Central memory CD8-positive, alpha-beta T cell (primary cell): ENCODE data around the gene PGRMC2.

Source experiments
- ATAC-seq: fragments of 150-1000 bp; cut with Tn5 transposase; replicated peaks from 2 replicates; pipeline ENCODE4 v1.10.0; 2022; ENCODE audit warnings: mild to moderate bottlenecking, moderate FRiP score, moderate number of reproducible peaks; ENCODE audit not compliant: poor library complexity, severe bottlenecking; ENCODE audit errors: extremely low read depth
- DNase-seq, 2 donors: peaks; one replicate each; pipeline ENCODE4 v3.0.0; 2021; ENCODE audit warnings: low spot score in 2 of 2
- H3K27ac Mint-ChIP-seq: one replicate; pipeline ENCODE4 v1.8.0; 2022; ENCODE audit warnings: low read depth, mild to moderate bottlenecking, moderate library complexity, mixed read lengths
- H3K27me3 Mint-ChIP-seq: one replicate; pipeline ENCODE4 v1.8.0; 2022; ENCODE audit warnings: mixed read lengths
- H3K36me3 Mint-ChIP-seq: one replicate; pipeline ENCODE4 v1.8.0; 2022; ENCODE audit warnings: mild to moderate bottlenecking, moderate library complexity, mixed read lengths; ENCODE audit not compliant: insufficient read depth
- H3K4me1 Mint-ChIP-seq: one replicate; pipeline ENCODE4 v1.8.0; 2022; ENCODE audit warnings: mixed read lengths
- H3K4me3 Mint-ChIP-seq: one replicate; pipeline ENCODE4 v1.8.0; 2022; ENCODE audit warnings: mild to moderate bottlenecking, moderate library complexity, mixed read lengths
- H3K9me3 Mint-ChIP-seq: one replicate; pipeline ENCODE4 v1.8.0; 2022; ENCODE audit warnings: mixed read lengths

PGRMC2 gene

GRCh38 chr4:128294464-128294863 lies 6.9 kb upstream of the PGRMC2 start:
- Mint-ChIP-seq H3K9me3 (no peaks in the 10 kb centered on the region), H3K36me3 (peaks cover 5% of the 10 kb centered on the region), H3K4me3 (no peak overlapping the region), H3K27ac (no peak overlapping the region), H3K4me1 (no peaks in the 10 kb centered on the region), H3K27me3 (no peaks in the 10 kb centered on the region)
- ATAC-seq (no peak), DNase-seq (no peak)

GRCh38 chr4:128292349-128292748 lies 4.7 kb upstream of the PGRMC2 start:
- Mint-ChIP-seq H3K4me1 (peaks cover 6% of the 10 kb centered on the region), H3K4me3 (no peak overlapping the region), H3K36me3 (peaks cover 16% of the 10 kb centered on the region), H3K9me3 (no peaks in the 10 kb centered on the region), H3K27me3 (no peaks in the 10 kb centered on the region), H3K27ac (no peak overlapping the region)
- no peak for DNase-seq
- ATAC-seq, result no peak

- no peak for ATAC-seq
- no peak for DNase-seq
- peaks cover 21% of the 10 kb centered on the region for H3K36me3 Mint-ChIP-seq
- peak overlapping the region; percentile 78 for H3K27ac Mint-ChIP-seq
- peaks cover 15% of the 10 kb centered on the region for H3K4me1 Mint-ChIP-seq
- no peaks in the 10 kb centered on the region for H3K27me3 Mint-ChIP-seq
- no peaks in the 10 kb centered on the region for H3K9me3 Mint-ChIP-seq
- H3K4me3 Mint-ChIP-seq, result no peak overlapping the region
Observed at GRCh38 chr4:128291096-128291495, 3.5 kb upstream of the PGRMC2 start.

- Mint-ChIP-seq H3K9me3 (no peaks in the 10 kb centered on the region), H3K4me3 (no peak overlapping the region), H3K36me3 (peaks cover 21% of the 10 kb centered on the region), H3K27me3 (no peaks in the 10 kb centered on the region), H3K4me1 (peaks cover 21% of the 10 kb centered on the region), H3K27ac (peak overlapping the region; percentile 78)
- ATAC-seq, result no peak
- DNase-seq, result no peak
Observed at GRCh38 chr4:128290526-128290925, 2.9 kb upstream of the PGRMC2 start.

GRCh38 chr4:128289523-128290158 lies 2.0 kb upstream of the PGRMC2 start:
- ATAC-seq (no peak), DNase-seq (no peak)
- peak overlapping the region; percentile 86 for H3K27ac Mint-ChIP-seq
- peaks cover 26% of the 10 kb centered on the region for H3K4me1 Mint-ChIP-seq
- H3K36me3 Mint-ChIP-seq, result peaks cover 21% of the 10 kb centered on the region
- no peaks in the 10 kb centered on the region for H3K9me3 Mint-ChIP-seq
- no peaks in the 10 kb centered on the region for H3K27me3 Mint-ChIP-seq
- H3K4me3 Mint-ChIP-seq, result no peak overlapping the region

GRCh38 chr4:128288689-128289106 lies 1.1 kb upstream of the PGRMC2 start:
- H3K4me1 Mint-ChIP-seq, result peaks cover 26% of the 10 kb centered on the region
- H3K36me3 Mint-ChIP-seq, result peaks cover 21% of the 10 kb centered on the region
- no peaks in the 10 kb centered on the region for H3K9me3 Mint-ChIP-seq
- ATAC-seq, result peak; percentile 46
- peak overlapping the region; percentile 86 for H3K27ac Mint-ChIP-seq
- peak overlapping the region; percentile 95 for H3K4me3 Mint-ChIP-seq
- DNase-seq, result peak in 1 of 2 donors; percentile 61
- H3K27me3 Mint-ChIP-seq, result no peaks in the 10 kb centered on the region

GRCh38 chr4:128287871-128288688 lies 467 bp upstream of the PGRMC2 start:
- peak; percentile 78 for ATAC-seq
- peaks cover 26% of the 10 kb centered on the region for H3K4me1 Mint-ChIP-seq
- no peaks in the 10 kb centered on the region for H3K9me3 Mint-ChIP-seq
- H3K27ac Mint-ChIP-seq, result peak overlapping the region; percentile 86
- peaks cover 23% of the 10 kb centered on the region for H3K36me3 Mint-ChIP-seq
- peak overlapping the region; percentile 95 for H3K4me3 Mint-ChIP-seq
- no peaks in the 10 kb centered on the region for H3K27me3 Mint-ChIP-seq
- DNase-seq, result peak; percentile 95 to 96

- H3K36me3 Mint-ChIP-seq, result peaks cover 28% of the 10 kb centered on the region
- H3K27ac Mint-ChIP-seq, result peak overlapping the region; percentile 86
- peak overlapping the region; percentile 95 for H3K4me3 Mint-ChIP-seq
- peaks cover 36% of the 10 kb centered on the region for H3K4me1 Mint-ChIP-seq
- no peak for DNase-seq
- H3K27me3 Mint-ChIP-seq, result no peaks in the 10 kb centered on the region
- H3K9me3 Mint-ChIP-seq, result no peaks in the 10 kb centered on the region
- ATAC-seq, result no peak
Observed at GRCh38 chr4:128286474-128287058, 1.0 kb downstream of the PGRMC2 start.

GRCh38 chr4:128285085-128285997 lies 2.3 kb downstream of the PGRMC2 start:
- H3K27me3 Mint-ChIP-seq, result no peaks in the 10 kb centered on the region
- peak overlapping the region; percentile 39 for H3K27ac Mint-ChIP-seq
- peak overlapping the region; percentile 95 for H3K4me3 Mint-ChIP-seq
- ATAC-seq, result no peak
- H3K4me1 Mint-ChIP-seq, result peaks cover 44% of the 10 kb centered on the region
- no peak for DNase-seq
- peaks cover 28% of the 10 kb centered on the region for H3K36me3 Mint-ChIP-seq
- H3K9me3 Mint-ChIP-seq, result no peaks in the 10 kb centered on the region

- peaks cover 52% of the 10 kb centered on the region for H3K4me1 Mint-ChIP-seq
Observed at GRCh38 chr4:128284317-128284716, 3.3 kb downstream of the PGRMC2 start.

GRCh38 chr4:128283071-128283470 lies 4.5 kb downstream of the PGRMC2 start:
- DNase-seq (no peak), ATAC-seq (no peak)
- Mint-ChIP-seq H3K4me1 (peaks cover 46% of the 10 kb centered on the region), H3K9me3 (no peaks in the 10 kb centered on the region), H3K36me3 (peaks cover 19% of the 10 kb centered on the region), H3K4me3 (no peak overlapping the region), H3K27ac (no peak overlapping the region), H3K27me3 (no peaks in the 10 kb centered on the region)

More at GRCh38 chr4:128284317-128284716, 3.3 kb downstream of the PGRMC2 start:
- ATAC-seq, result no peak
- Mint-ChIP-seq H3K36me3 (peaks cover 28% of the 10 kb centered on the region), H3K4me3 (no peak overlapping the region), H3K27me3 (no peaks in the 10 kb centered on the region), H3K27ac (no peak overlapping the region), H3K9me3 (no peaks in the 10 kb centered on the region)
- no peak for DNase-seq

- no peak overlapping the region for H3K4me3 Mint-ChIP-seq
- H3K27me3 Mint-ChIP-seq, result no peaks in the 10 kb centered on the region
- peaks cover 46% of the 10 kb centered on the region for H3K4me1 Mint-ChIP-seq
- no peak overlapping the region for H3K27ac Mint-ChIP-seq
- DNase-seq (no peak), ATAC-seq (no peak)
- peaks cover 14% of the 10 kb centered on the region for H3K36me3 Mint-ChIP-seq
- H3K9me3 Mint-ChIP-seq, result no peaks in the 10 kb centered on the region
Observed at GRCh38 chr4:128282516-128282915, 5.1 kb downstream of the PGRMC2 start.
